ENCODE data around the gene CCDC201.
"Not testable (repeated sequence)": the region's sequence is repeated elsewhere in the genome, so short reads cannot be mapped to it uniquely, and the experiment has no call there.

CCDC201 gene

GRCh38 chr7:45813771-45814170, 59.1 kb downstream of the CCDC201 start:
- not testable (repeated sequence) for DNase-seq

GRCh38 chr7:45812946-45813345, 59.9 kb downstream of the CCDC201 start:
- no peak for DNase-seq

GRCh38 chr7:45811652-45812234, 61.1 kb downstream of the CCDC201 start:
- not testable (repeated sequence) for DNase-seq

- DNase-seq = not testable (repeated sequence)
These were observed 62.4 kb downstream of the CCDC201 start for GRCh38 chr7:45810451-45811005.

Data from NCI-H510A treated with DMSO at 0.1 percent for 48 hours (cell line).